ENCODE measurements around the gene FMN1.

FMN1 gene

GRCh38 chr15:32737304-32737703, 457.2 kb downstream of the FMN1 start:
- no peak for DNase-seq

- DNase-seq, result no peak
Observed at GRCh38 chr15:32736701-32737061, 457.8 kb downstream of the FMN1 start.

GRCh38 chr15:32735989-32736700, 458.4 kb downstream of the FMN1 start:
- no peak for DNase-seq

- DNase-seq, result no peak
Observed at GRCh38 chr15:32733281-32733680, 461.2 kb downstream of the FMN1 start.

- no peak for DNase-seq
Observed at GRCh38 chr15:32732574-32733157, 461.8 kb downstream of the FMN1 start.

GRCh38 chr15:32730677-32731654, 463.5 kb downstream of the FMN1 start:
- no peak for DNase-seq

GRCh38 chr15:32729700-32730395, 464.7 kb downstream of the FMN1 start:
- no peak for DNase-seq

GRCh38 chr15:32723171-32723948, 471.2 kb downstream of the FMN1 start:
- DNase-seq, result no peak

GRCh38 chr15:32722136-32722535, 472.4 kb downstream of the FMN1 start:
- DNase-seq, result no peak

GRCh38 chr15:32721596-32721995, 472.9 kb downstream of the FMN1 start:
- DNase-seq, result no peak

GRCh38 chr15:32718821-32719716, 475.4 kb downstream of the FMN1 start:
- no peak for DNase-seq

- DNase-seq, result no peak
Observed at GRCh38 chr15:32718227-32718820, 476.2 kb downstream of the FMN1 start.

- no peak for DNase-seq
Observed at GRCh38 chr15:32717426-32718226, 476.9 kb downstream of the FMN1 start, which contains the start of gene GREM1. TSS of gene GREM1 (plus strand) at chr15:32718004. CDS start at chr15:32730691, 12,687 bp downstream.

GRCh38 chr15:32716915-32717425, 477.5 kb downstream of the FMN1 start:
- no peak for DNase-seq

GRCh38 chr15:32716216-32716914, 478.1 kb downstream of the FMN1 start:
- DNase-seq, result no peak

Measured in stimulated activated CD4-positive, alpha-beta T cell treated with anti-CD3 and anti-CD28 coated beads, Interleukin-4, amount 100 ng/mL, for 4 hours (primary cell).